Testis (tissue), 3 donors: ENCODE measurements around the gene TMIGD3. TPM values are rescaled to one million over a fixed set of nuclear protein-coding genes. Genes with fewer than 3 reads are reported as not detected.
A peak's percentile ranks its signal among the peaks of the same experiment; 100 is the strongest.

Experiments
- DNase-seq: peaks from one replicate; pipeline ENCODE4 v3.0.0-alpha.2; 2019
- H3K27ac ChIP-seq, 2 donors: fragments of 200-600 bp; sonication (generic); one replicate each; pipeline ENCODE4 v1.5.1; 2019
- H3K27me3 ChIP-seq: fragments of 200-600 bp; sonication (generic); one replicate; pipeline ENCODE4 v1.5.1; 2019
- H3K36me3 ChIP-seq: fragments of 200-600 bp; sonication (generic); one replicate; pipeline ENCODE4 v1.5.1; 2017; ENCODE audit warnings: low read depth; ENCODE audit errors: missing control alignments
- H3K4me1 ChIP-seq: fragments of 200-600 bp; sonication (generic); one replicate; pipeline ENCODE4 v1.5.1; 2019
- H3K4me3 ChIP-seq, 2 donors: fragments of 200-600 bp; sonication (generic); one replicate each; pipeline ENCODE4 v1.5.1; 2017 to 2019
- H3K9me3 ChIP-seq: fragments of 200-600 bp; sonication (generic); one replicate; pipeline ENCODE4 v1.5.1; 2017
- CTCF ChIP-seq, 3 experiments: fragments of 450-650 bp in 2 of 3; fragments of 200-600 bp in 1 of 3; sonication (generic) in 1 of 3; IDR thresholded peaks; one replicate each; pipeline ENCODE4 v1.5.1; 2016 to 2019; ENCODE audit warnings: antibody characterized with exemption in 3 of 3, mild to moderate bottlenecking in 2 of 3, moderate library complexity in 1 of 3
- POLR2A ChIP-seq: fragments of 450-650 bp; IDR thresholded peaks from one replicate; pipeline ENCODE4 v1.6.1; 2017; ENCODE audit warnings: antibody characterized with exemption, mild to moderate bottlenecking, moderate library complexity
- WGBS, 2 donors: methylation state at CpG; one replicate each; pipeline ENCODE4 v1.1.5; 2018; 5-methylcytosine and 5-hydroxymethylcytosine counted together
- intact Hi-C: fragments of 100-400 bp; cut with DNase I; formaldehyde crosslinking; loops from one replicate; pipeline ENCODE4 v1.15.1; 2023; ENCODE audit warnings: low total_unique reads
- polyA plus RNA-seq: library from polyadenylated mRNA; stranded (reverse); fragments of 350-450 nt; fragmentation: Illumina TruSeq; extraction: RNeasy Lipid Tissue Mini Kit (QIAGEN cat#74804); gene quantifications from one replicate; pipeline ENCODE4 v1.2.3, GENCODE V29; 2014; ENCODE audit warnings: low read depth, low replicate concordance; ENCODE audit not compliant: insufficient read depth
- total RNA-seq, 2 donors: library from RNA; depleted of rRNA; stranded (reverse); fragments of >200 nt; gene quantifications; one replicate each; pipeline ENCODE4 v1.2.3, GENCODE V29; 2016

Gene TMIGD3
- total and polyA plus RNA-seq, 3 donors from 2014 or later = 27.6 to 148 (median 63.6) TPM

- TF ChIP-seq POLR2A (no peak), CTCF (IDR thresholded peaks at IDR 0.05) (no peak)
- intact Hi-C loops = no loop called here
- peak overlapping the region; percentile 32 to 47 for H3K4me3 ChIP-seq
- 13 to 22% methylated on average over 11 to 40 of the region's 40 CpGs for WGBS, 2 donors
- no peaks in the 10 kb centered on the region for H3K27me3 ChIP-seq
- H3K9me3 ChIP-seq = no peaks in the 10 kb centered on the region
- H3K4me1 ChIP-seq = peaks cover 17% of the 10 kb centered on the region
- H3K36me3 ChIP-seq = no peaks in the 10 kb centered on the region
- DNase-seq = no peak
- peak overlapping the region; percentile 26 to 77 for H3K27ac ChIP-seq
Measured at GRCh38 chr1:111515291-111516004, 12.0 kb upstream of the TMIGD3 start.

GRCh38 chr1:111513410-111514020, 10.1 kb upstream of the TMIGD3 start:
- intact Hi-C loops = no loop called here
- Histone ChIP-seq H3K36me3 (no peaks in the 10 kb centered on the region), H3K4me3 (no peak overlapping the region), H3K27ac (no peak overlapping the region), H3K27me3 (no peaks in the 10 kb centered on the region), H3K4me1 (peaks cover 34% of the 10 kb centered on the region), H3K9me3 (no peaks in the 10 kb centered on the region)
- WGBS, 2 donors = 76 to 81% methylated on average over 8 of the region's 8 CpGs
- peak; percentile 34 for DNase-seq
- TF ChIP-seq CTCF (IDR thresholded peaks at IDR 0.05) = no peak
- no peak for TF ChIP-seq POLR2A

GRCh38 chr1:111512931-111513330, 9.5 kb upstream of the TMIGD3 start:
- DNase-seq = no peak
- Histone ChIP-seq H3K9me3 (no peaks in the 10 kb centered on the region), H3K27ac (no peak overlapping the region), H3K36me3 (no peaks in the 10 kb centered on the region), H3K27me3 (no peaks in the 10 kb centered on the region), H3K4me3 (no peak overlapping the region), H3K4me1 (peaks cover 39% of the 10 kb centered on the region)
- TF ChIP-seq POLR2A = no peak
- 75 to 81% methylated on average over 2 to 3 of the region's 3 CpGs for WGBS, 2 donors
- intact Hi-C loops = no loop called here

GRCh38 chr1:111512132-111512889, 8.9 kb upstream of the TMIGD3 start:
- Histone ChIP-seq H3K9me3 (no peaks in the 10 kb centered on the region), H3K36me3 (no peaks in the 10 kb centered on the region), H3K4me3 (no peak overlapping the region), H3K4me1 (peaks cover 45% of the 10 kb centered on the region), H3K27me3 (no peaks in the 10 kb centered on the region), H3K27ac (no peak overlapping the region)
- no peak for DNase-seq
- TF ChIP-seq CTCF (IDR thresholded peaks at IDR 0.05) (no peak), POLR2A (no peak)
- WGBS, 2 donors = 86 to 95% methylated on average over 5 of the region's 5 CpGs
- intact Hi-C loops = no loop called here

- no peak overlapping the region for H3K27ac ChIP-seq
- 82 to 84% methylated on average over 3 of the region's 3 CpGs for WGBS, 2 donors
- H3K9me3 ChIP-seq = no peaks in the 10 kb centered on the region
- H3K27me3 ChIP-seq = no peaks in the 10 kb centered on the region
- DNase-seq = no peak
- intact Hi-C loops = no loop called here
- TF ChIP-seq CTCF (IDR thresholded peaks at IDR 0.05) = no peak
- no peak for TF ChIP-seq POLR2A
- H3K36me3 ChIP-seq = no peaks in the 10 kb centered on the region
- peaks cover 45% of the 10 kb centered on the region for H3K4me1 ChIP-seq
- H3K4me3 ChIP-seq = no peak overlapping the region
Measured at GRCh38 chr1:111511370-111511769, 7.9 kb upstream of the TMIGD3 start.
